Measurements from ENCODE around the gene APH1B.
A peak's percentile ranks its signal among the peaks of the same experiment; 100 is the strongest.

APH1B gene

DNA sequence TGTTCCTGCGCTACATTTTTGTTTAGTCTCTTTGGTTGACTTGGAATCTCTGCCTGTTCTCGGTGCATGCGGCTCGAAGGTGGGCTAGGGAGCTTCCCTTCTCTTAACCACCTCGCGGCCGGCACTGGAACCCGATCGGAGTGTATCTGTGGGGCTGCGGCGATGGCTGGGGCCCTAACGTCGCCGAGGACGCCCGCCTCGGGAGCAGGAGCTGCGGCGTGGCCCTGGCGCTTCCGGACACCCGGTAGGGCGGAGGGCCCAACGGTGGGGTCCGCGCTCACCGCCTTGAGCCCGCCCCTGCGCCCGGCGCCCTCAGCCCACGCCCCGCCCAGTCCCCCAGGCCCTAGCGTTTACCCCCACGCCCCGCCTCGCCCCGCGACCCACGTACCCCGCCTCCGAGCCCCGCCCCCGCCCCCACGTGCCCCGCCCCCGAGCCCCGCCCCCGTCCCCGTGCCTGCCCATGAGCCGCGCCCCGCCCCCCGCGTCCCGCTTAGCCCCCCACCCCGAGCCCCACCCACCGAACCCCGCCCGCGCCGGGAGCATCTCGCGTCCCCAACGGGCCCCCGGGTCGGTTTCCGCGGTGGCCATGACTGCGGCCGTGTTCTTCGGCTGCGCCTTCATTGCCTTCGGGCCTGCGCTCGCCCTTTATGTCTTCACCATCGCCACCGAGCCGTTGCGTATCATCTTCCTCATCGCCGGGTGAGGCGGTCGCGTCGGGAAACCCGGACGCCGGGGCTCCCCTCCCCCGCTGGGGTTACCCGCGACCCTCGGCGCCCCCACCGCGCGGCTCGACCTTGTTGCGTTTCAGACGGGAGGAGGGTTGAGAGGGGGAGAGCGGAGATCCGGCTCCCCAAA is at the start of gene APH1B:
TSS of gene APH1B (plus strand) at position 568 of the 855 bp plus-strand sequence. CDS start at position 587, 19 bp downstream.
- no peak for DNase-seq (ENCODE audit: low read depth)
- TF ChIP-seq, protein P1, sequence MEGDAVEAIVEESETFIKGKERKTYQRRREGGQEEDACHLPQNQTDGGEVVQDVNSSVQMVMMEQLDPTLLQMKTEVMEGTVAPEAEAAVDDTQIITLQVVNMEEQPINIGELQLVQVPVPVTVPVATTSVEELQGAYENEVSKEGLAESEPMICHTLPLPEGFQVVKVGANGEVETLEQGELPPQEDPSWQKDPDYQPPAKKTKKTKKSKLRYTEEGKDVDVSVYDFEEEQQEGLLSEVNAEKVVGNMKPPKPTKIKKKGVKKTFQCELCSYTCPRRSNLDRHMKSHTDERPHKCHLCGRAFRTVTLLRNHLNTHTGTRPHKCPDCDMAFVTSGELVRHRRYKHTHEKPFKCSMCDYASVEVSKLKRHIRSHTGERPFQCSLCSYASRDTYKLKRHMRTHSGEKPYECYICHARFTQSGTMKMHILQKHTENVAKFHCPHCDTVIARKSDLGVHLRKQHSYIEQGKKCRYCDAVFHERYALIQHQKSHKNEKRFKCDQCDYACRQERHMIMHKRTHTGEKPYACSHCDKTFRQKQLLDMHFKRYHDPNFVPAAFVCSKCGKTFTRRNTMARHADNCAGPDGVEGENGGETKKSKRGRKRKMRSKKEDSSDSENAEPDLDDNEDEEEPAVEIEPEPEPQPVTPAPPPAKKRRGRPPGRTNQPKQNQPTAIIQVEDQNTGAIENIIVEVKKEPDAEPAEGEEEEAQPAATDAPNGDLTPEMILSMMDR (conservative IDR thresholded peaks at IDR 0.05; ENCODE audit: control insufficient read depth, insufficient read depth, low read depth, low read length), result no peak
- H3K4me3 ChIP-seq (ENCODE audit: control insufficient read depth, low read depth, low read length), result peak within 1 kb of the TSS; percentile 63

DNA sequence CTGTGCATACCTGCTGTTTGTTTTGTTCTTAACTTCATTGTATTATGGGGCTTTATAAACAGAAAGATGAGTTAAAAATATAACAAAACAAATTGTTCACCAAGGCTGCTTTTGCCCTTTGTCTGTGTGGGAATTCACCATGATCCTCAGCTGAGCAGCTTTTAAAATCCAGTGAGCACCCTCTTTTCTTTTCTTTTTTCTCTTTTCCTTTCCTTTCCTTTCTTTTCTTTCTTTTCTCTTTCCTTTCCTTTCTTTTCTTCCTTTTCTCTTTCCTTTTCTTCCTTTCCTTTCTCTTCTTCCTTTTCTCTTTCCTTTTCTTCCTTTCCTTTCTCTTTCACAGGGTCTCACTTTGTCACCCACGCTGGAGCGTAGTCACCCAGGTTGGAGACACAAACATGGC is 49.7 kb upstream of the APH1B start:
- DNase-seq (ENCODE audit: low read depth), result no peak
- no peak overlapping the region for H3K4me3 ChIP-seq (ENCODE audit: control insufficient read depth, low read depth, low read length)
- TF ChIP-seq, protein P1 (conservative IDR thresholded peaks at IDR 0.05; ENCODE audit: control insufficient read depth, insufficient read depth, low read depth, low read length), result no peak

DNA sequence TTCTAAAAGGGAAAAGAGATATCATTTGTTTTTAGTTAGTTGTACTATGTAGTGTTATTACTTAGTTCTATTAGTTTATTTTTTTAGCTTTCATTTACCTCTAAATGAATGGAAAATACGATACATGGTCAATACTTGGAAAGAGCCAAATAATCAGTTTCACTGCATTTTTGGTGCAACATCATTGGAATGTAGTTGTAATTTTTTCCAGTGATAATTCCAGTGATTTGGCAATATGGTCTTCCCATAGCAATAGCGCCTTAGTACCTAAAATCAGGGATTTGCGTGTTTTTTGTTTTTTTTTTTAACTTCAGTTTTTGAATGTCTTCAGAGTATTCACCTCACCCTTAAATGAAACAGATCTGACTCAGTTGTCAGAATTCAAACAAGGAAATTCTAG is 46.2 kb upstream of the APH1B start:
- no peak overlapping the region for H3K4me3 ChIP-seq (ENCODE audit: control insufficient read depth, low read depth, low read length)
- no peak for DNase-seq (ENCODE audit: low read depth)
- TF ChIP-seq, protein P1 (conservative IDR thresholded peaks at IDR 0.05; ENCODE audit: control insufficient read depth, insufficient read depth, low read depth, low read length), result no peak

DNA sequence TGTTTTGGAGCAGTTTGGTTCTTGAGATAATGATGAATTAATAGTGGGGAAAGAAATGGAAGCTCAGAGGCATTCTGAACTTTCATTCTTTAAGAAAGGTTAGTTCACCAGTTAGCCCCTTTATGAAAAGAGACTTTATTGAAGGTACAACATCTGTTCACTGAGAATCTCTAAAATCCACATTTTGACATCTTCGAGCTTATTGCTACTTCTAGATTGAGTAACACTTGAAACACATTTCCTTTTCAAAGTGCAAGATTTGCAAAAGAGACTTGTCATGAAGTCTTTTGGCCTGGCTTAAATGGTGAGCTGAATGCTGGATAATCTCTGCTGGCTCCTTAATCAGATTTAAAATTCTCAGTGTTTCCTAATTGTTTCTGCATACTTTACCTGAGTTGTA is 45.7 kb upstream of the APH1B start:
- TF ChIP-seq, protein P1 (conservative IDR thresholded peaks at IDR 0.05; ENCODE audit: control insufficient read depth, insufficient read depth, low read depth, low read length), result no peak
- peak; percentile 35 for DNase-seq (ENCODE audit: low read depth)
- no peak overlapping the region for H3K4me3 ChIP-seq (ENCODE audit: control insufficient read depth, low read depth, low read length)

DNA sequence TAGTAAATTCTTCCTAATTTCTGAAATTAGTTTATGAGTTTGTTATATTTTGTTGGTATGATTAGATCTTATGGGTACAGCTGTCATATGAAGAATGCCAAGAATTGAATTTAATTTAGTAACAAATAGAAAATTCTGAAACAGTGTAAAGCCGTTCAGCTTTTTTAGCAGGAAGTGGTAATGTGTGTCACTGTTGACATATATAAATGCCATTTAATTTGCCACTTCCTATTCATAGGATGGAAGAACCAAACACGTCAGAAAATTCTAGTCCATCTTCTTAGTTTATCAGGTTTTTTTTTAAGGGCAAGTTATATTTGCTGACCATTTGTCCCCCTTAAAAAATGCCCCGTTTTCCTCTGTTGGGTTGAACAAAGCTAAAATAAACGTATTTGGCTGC is 45.0 kb upstream of the APH1B start:
- no peak overlapping the region for H3K4me3 ChIP-seq (ENCODE audit: control insufficient read depth, low read depth, low read length)
- DNase-seq (ENCODE audit: low read depth), result no peak
- TF ChIP-seq, protein P1 (conservative IDR thresholded peaks at IDR 0.05; ENCODE audit: control insufficient read depth, insufficient read depth, low read depth, low read length), result no peak

DNA sequence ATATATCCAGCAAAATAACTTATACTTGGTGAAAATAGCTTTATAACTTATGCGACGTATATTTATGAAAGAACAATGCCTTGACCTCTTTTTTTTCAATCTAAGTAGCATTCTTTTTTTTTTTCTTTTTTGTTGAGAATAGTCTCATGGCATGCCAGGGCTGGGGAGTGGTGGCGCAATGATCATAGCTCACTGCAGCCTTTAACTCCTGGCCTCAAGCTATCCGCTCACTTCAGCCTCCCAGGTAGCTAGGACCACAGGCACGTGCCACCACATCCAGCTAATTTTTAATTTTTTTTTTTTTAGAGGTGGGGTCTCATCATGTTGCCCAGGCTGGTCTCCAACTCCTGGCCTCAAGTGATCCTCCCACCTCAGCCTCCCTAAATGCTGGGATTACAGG is 44.5 kb upstream of the APH1B start:
- peak; percentile 33 for DNase-seq (ENCODE audit: low read depth)
- no peak overlapping the region for H3K4me3 ChIP-seq (ENCODE audit: control insufficient read depth, low read depth, low read length)
- TF ChIP-seq, protein P1 (conservative IDR thresholded peaks at IDR 0.05; ENCODE audit: control insufficient read depth, insufficient read depth, low read depth, low read length), result no peak
